Adipocyte (in vitro differentiated cells): Measurements from ENCODE around the gene KRTAP2-1.
"Not testable (repeated sequence)": the region's sequence is repeated elsewhere in the genome, so short reads cannot be mapped to it uniquely, and the experiment has no call there.

Source experiments
- DNase-seq: peaks from one replicate; pipeline ENCODE4 v3.0.0-alpha.2; 2015; ENCODE audit warnings: low read depth
- H3K27me3 ChIP-seq: replicated peaks from 2 replicates; pipeline ENCODE4 v1.7.0; 2013; ENCODE audit warnings: mild to moderate bottlenecking, low read length, moderate library complexity; ENCODE audit not compliant: control insufficient read depth, insufficient read depth
- H3K36me3 ChIP-seq: 2 replicates; pipeline ENCODE4 v1.7.0; 2013; ENCODE audit warnings: low read length, mild to moderate bottlenecking, moderate library complexity; ENCODE audit not compliant: control insufficient read depth, insufficient read depth, severe bottlenecking
- H3K4me1 ChIP-seq: 2 replicates; pipeline ENCODE4 v1.7.0; 2013; ENCODE audit warnings: mild to moderate bottlenecking, low read length, moderate library complexity; ENCODE audit not compliant: control insufficient read depth, insufficient read depth
- H3K4me3 ChIP-seq: 2 replicates; pipeline ENCODE4 v1.7.0; 2013; ENCODE audit warnings: mild to moderate bottlenecking, low read length, moderate library complexity
- H3K9ac ChIP-seq: 2 replicates; pipeline ENCODE4 v1.7.0; 2013; ENCODE audit warnings: mild to moderate bottlenecking, low read length, moderate library complexity
- H3K9me3 ChIP-seq: 2 replicates; pipeline ENCODE4 v1.7.0; 2013; ENCODE audit warnings: mild to moderate bottlenecking, low read length, moderate library complexity; ENCODE audit not compliant: control insufficient read depth

The KRTAP2-1 gene

DNA sequence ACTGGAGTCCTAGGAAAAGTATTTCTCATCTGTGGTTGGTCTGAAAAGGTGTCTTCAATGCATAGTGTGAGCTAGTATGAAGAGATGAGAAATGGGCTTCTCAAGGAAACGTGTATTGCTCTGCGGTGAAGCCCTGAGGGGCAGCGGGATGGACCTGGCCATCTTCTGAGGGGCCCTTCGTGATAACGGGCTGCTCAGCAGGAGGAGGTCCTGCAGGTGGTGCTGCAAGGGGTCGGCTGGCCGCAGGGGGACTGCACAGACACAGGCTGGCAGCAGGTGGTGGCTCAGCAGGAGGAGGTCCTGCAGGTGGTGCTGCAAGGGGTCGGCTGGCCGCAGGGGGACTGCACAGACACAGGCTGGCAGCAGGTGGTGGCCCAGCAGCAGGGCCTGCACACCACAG is 7.4 kb upstream of the KRTAP2-1 start:
- H3K9me3 ChIP-seq, H3K9ac ChIP-seq, H3K4me3 ChIP-seq, H3K27me3 ChIP-seq, DNase-seq, H3K36me3 ChIP-seq: not testable (repeated sequence)
- peaks cover 16% of the 10 kb centered on the region for H3K4me1 ChIP-seq

DNA sequence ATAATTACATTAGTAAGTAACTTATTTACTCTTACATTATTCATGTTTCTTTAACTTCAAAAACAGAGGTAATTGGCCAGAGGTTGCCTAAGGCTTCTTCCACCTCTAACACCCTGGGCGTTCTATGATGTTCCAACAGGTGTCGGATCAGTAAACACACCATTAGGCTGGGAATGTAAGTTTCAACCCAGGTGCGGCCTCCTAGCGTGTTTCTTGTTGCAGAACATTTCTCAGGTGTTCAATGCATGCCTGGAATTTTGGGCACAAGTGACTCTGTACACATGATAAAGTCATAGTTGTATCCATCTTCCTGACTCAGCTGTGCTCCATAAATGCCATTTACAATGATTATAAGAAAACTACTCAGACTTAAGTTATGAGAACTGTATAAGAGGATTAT is 6.9 kb upstream of the KRTAP2-1 start:
- no peaks in the 10 kb centered on the region for H3K36me3 ChIP-seq
- H3K4me3 ChIP-seq = no peak overlapping the region
- H3K9ac ChIP-seq = no peak overlapping the region
- H3K4me1 ChIP-seq = peaks cover 13% of the 10 kb centered on the region
- DNase-seq = no peak
- peaks cover 6% of the 10 kb centered on the region for H3K9me3 ChIP-seq
- no peaks in the 10 kb centered on the region for H3K27me3 ChIP-seq

DNA sequence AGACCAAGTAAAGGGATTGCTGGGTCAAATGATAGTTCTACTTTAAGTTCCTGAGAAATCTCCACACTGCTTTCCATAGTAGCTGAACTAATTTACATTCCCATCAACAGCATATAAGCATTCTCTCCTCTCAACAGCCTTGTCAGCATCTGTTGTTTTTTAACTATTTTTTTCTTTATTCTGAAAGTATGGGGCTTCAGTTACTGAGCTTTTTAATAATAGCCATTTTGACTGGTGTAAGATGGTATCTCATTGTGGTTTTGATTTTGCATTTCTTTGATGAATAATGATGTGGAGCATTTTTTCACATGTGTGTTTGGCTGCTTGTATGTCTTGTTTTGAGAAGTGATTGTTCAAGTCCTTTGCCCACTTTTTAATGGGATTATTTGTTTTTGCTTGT is 5.5 kb upstream of the KRTAP2-1 start:
- Histone ChIP-seq H3K9ac (no peak overlapping the region), H3K4me1 (peaks cover 17% of the 10 kb centered on the region), H3K9me3 (peaks cover 6% of the 10 kb centered on the region), H3K36me3 (no peaks in the 10 kb centered on the region), H3K27me3 (no peaks in the 10 kb centered on the region), H3K4me3 (no peak overlapping the region)
- DNase-seq = no peak

DNA sequence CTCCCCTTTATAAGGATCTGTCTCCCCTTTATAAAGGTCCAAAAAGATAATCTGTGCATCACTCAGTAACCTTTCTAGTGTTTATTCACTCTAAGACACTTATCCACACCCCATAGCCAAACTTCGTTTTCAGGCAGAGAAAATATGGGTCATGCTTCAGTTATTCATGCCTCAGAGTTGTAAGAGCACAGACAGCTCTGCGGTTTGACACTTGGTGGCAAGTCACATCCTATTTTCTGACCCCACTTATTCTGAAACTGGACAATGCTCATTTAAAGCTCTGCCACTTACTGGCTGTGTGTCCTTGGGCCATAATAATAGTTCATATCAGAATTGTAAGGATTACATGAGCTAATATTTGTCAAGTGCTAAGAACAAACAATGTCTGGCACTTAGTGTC is 2.0 kb upstream of the KRTAP2-1 start:
- Histone ChIP-seq H3K4me1 (peaks cover 17% of the 10 kb centered on the region), H3K4me3 (no peak overlapping the region), H3K9ac (peak overlapping the region; percentile 2)

DNA sequence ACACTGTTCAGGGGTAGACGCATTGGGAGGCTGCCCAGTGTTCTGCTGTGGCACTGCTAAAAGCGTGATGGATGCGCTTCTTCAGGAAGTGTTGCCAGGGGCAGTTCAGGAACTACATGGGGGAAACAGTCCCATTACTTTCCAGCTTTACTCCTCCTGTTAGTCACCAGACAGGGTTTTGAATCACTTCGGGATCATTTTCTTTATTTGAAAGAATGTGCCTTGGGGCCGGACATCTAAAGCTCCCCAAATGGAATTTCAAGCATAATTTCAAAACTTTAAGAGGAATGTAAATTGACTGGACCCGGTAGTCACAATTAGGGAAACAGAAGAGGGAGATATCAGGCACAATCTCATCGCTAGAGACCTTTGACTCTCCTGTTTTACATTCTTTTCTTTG is 1.3 kb upstream of the KRTAP2-1 start:
- peaks cover 4% of the 10 kb centered on the region for H3K9me3 ChIP-seq
- peaks cover 17% of the 10 kb centered on the region for H3K4me1 ChIP-seq
- H3K9ac ChIP-seq = peak overlapping the region; percentile 2
- H3K27me3 ChIP-seq = no peaks in the 10 kb centered on the region
- H3K36me3 ChIP-seq = no peaks in the 10 kb centered on the region
- DNase-seq = peak; percentile 77
- no peak overlapping the region for H3K4me3 ChIP-seq

More for the DNA sequence above, 2.0 kb upstream of the KRTAP2-1 start:
- peaks cover 6% of the 10 kb centered on the region for H3K9me3 ChIP-seq
- no peaks in the 10 kb centered on the region for H3K36me3 ChIP-seq
- no peaks in the 10 kb centered on the region for H3K27me3 ChIP-seq
- peak; percentile 68 for DNase-seq

DNA sequence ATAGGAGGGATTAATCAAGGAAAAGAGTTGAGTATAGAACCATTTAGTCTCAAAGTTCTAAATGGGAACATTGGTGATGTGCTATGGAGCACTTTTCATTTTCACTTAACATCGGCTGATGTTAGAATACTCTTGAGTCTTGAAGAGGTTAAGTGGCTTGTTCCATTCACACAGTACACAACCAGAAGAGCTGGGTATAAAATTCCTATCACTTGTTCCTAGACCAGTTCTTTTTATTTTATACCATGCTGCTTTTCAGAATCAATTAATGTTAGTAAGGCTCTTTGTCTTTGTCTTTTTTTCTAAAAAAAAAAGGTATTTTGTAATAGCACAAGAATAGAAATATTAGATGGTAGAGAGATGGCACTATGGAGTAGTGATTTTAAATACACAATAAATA is 4.2 kb downstream of the KRTAP2-1 start:
- H3K4me1 ChIP-seq = no peaks in the 10 kb centered on the region
- no peak overlapping the region for H3K4me3 ChIP-seq
- H3K9me3 ChIP-seq = peaks cover 2% of the 10 kb centered on the region
- H3K36me3 ChIP-seq = no peaks in the 10 kb centered on the region
- H3K9ac ChIP-seq = no peak overlapping the region
- H3K27me3 ChIP-seq = no peaks in the 10 kb centered on the region
- no peak for DNase-seq

DNA sequence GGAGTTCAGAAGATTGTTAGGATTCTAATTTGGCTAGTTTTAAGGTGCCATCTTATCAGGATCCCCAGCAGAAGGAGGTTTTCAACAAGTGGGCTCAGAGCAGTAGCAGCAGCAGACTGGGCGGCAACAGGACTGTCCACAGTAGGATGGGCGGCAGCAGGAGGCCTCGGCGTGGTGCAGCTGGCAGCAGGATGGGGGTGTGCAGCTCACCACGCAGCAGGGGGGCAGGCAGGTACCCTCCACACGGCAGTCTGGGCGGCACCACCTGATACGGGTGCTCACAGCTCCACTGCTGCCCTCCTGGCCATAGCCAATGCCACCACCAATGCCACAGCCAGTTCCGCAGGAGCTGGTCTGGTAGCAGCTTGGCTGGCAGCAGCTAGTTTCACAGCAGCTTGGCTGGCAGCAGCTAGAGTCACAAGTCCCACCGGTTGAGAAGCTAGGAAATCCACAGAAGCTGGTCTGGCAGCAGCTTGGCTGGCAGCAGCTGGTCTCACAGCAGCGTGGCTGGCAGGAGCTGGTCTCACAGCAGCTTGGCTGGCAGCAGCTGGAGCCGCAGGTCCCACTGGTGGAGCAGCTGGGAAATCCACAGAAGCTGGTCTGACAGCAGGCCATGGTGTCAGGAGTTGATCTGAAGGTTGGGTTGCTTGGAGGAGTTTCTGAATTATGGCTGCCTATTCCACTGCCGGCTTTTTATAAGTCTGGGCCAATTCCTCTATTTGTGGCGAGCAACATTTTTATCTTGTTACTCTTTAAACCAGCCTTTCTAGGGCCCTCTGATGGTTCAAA is 6.1 kb downstream of the KRTAP2-1 start, which contains the start of gene KRTAP1-1:
KRTAP1-1 (minus strand) TSS at position 668 of the 789 bp plus-strand sequence; CDS start at position 615, 53 bp downstream.
- H3K4me3 ChIP-seq, H3K4me1 ChIP-seq, DNase-seq, H3K27me3 ChIP-seq, H3K9ac ChIP-seq, H3K36me3 ChIP-seq, H3K9me3 ChIP-seq: not testable (repeated sequence)

DNA sequence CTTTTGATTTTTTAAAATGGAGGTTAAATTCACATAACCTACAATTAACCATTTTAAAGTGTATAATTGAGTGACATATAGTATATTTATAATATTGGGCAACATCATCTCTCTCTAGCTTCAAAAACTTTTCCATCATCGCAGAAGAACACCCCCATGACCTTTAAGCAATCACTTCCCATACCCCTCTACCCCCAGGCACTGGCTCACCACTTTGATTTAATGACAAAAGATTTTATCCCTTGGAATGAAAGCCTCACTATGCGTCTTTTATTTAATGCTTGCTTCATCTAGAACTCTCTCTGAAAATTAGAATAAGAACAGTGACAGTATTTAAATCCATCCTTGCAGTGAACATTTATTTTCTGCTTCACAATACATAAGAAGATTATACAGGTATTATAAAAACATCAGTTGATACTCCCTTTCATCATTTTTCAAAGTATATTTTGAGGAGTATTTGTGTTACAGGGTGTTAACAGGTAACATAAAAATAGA is 9.2 kb downstream of the KRTAP2-1 start:
- Histone ChIP-seq H3K4me3 (no peak overlapping the region), H3K9ac (no peak overlapping the region), H3K36me3 (no peaks in the 10 kb centered on the region), H3K9me3 (peaks cover under 1% of the 10 kb centered on the region), H3K27me3 (no peaks in the 10 kb centered on the region), H3K4me1 (no peaks in the 10 kb centered on the region)
- DNase-seq = no peak

DNA sequence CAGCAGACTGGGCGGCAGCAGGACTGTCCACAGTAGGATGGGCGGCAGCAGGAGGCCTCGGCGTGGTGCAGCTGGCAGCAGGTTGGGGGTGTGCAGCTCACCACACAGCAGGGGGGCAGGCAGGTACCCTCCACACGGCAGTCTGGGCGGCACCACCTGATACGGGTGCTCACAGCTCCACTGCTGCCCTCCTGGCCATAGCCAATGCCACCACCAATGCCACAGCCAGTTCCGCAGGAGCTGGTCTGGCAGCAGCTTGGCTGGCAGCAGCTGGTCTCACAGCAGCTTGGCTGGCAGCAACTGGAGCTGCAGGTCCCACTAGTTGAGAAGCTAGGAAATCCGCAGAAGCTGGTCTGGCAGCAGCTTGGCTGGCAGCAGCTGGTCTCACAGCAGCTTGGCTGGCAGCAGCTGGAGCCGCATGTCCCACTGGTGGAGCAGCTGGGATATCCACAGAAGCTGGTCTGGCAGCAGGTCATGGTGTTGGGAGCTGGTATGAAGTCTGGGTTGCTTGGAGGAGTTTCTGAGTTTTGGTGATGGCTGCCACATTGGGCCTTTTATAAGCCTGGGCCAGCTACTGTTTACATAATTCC is 12.7 kb downstream of the KRTAP2-1 start, which contains the start of gene KRTAP1-3:
KRTAP1-3 (minus strand) TSS at position 529 of the 590 bp plus-strand sequence; CDS start at position 476, 53 bp downstream.
- H3K27me3 ChIP-seq, H3K4me1 ChIP-seq, H3K4me3 ChIP-seq, DNase-seq, H3K9me3 ChIP-seq, H3K9ac ChIP-seq, H3K36me3 ChIP-seq: not testable (repeated sequence)

DNA sequence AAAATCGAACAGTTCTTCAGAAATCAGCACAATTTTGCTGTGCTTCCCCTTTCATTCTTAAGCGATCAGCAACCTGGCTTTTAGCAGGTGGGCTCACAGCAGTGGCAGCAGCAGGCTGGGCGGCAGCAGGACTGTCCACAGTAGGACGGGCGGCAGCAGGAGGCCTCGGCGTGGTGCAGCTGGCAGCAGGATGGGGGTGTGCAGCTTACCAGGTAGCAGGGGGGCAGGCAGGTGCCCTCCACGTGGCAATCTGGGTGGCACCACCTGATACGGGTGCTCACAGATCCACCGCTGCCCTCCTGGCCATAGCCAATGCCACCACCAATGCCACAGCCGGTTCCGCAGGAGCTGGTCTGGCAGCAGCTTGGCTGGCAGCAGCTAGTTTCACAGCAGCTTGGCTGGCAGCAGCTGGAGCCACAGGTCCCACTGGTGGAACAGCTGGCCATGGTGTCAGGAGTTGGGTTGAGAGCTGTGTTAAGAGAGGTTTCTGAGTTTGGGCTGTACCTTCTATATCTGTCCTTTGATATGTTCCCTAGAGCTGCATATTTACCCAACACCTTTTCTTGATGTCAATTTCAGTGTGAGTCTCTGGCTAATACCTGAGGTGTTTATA is 17.4 kb downstream of the KRTAP2-1 start, which contains the start of gene KRTAP1-4:
KRTAP1-4 (minus strand) TSS at position 563 of the 613 bp plus-strand sequence; CDS start at position 446, 117 bp downstream.
- no peak for DNase-seq
- H3K4me3 ChIP-seq = no peak within 1 kb of the TSS

More for the DNA sequence above, 17.4 kb downstream of the KRTAP2-1 start, which contains the start of gene KRTAP1-4:
- Histone ChIP-seq H3K9me3 (no peaks in the 10 kb centered on the region), H3K4me1 (peaks cover 19% of the 10 kb centered on the region), H3K9ac (no peak within 1 kb of the TSS), H3K27me3 (no peaks in the 10 kb centered on the region), H3K36me3 (no peaks in the 10 kb centered on the region)
